ENCODE measurements around the gene LRRIQ3.
"Not testable (repeated sequence)": the region's sequence is repeated elsewhere in the genome, so short reads cannot be mapped to it uniquely, and the experiment has no call there.

Gene LRRIQ3, protein sequence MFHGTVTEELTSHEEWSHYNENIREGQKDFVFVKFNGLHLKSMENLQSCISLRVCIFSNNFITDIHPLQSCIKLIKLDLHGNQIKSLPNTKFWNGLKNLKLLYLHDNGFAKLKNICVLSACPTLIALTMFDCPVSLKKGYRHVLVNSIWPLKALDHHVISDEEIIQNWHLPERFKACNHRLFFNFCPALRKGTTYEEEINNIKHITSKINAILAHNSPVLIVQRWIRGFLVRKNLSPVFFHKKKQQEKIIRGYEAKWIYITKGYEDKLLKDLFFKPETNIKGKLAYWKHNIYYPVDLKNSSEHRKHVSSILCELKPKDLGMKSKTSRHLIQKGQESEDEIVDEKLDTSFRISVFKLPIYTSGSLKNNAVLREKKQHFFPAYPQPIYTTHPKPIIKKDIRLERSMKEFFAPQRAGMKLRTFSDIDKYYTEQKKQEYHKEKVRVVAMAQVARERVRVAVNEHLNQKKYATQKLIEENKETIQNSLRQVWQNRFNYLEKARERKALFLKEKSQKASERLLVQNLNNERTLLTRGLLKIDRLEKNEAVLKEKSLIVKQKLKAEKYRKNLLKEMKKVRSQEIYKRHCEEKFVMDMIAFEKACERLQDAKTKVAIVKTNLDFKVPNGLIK

DNA sequence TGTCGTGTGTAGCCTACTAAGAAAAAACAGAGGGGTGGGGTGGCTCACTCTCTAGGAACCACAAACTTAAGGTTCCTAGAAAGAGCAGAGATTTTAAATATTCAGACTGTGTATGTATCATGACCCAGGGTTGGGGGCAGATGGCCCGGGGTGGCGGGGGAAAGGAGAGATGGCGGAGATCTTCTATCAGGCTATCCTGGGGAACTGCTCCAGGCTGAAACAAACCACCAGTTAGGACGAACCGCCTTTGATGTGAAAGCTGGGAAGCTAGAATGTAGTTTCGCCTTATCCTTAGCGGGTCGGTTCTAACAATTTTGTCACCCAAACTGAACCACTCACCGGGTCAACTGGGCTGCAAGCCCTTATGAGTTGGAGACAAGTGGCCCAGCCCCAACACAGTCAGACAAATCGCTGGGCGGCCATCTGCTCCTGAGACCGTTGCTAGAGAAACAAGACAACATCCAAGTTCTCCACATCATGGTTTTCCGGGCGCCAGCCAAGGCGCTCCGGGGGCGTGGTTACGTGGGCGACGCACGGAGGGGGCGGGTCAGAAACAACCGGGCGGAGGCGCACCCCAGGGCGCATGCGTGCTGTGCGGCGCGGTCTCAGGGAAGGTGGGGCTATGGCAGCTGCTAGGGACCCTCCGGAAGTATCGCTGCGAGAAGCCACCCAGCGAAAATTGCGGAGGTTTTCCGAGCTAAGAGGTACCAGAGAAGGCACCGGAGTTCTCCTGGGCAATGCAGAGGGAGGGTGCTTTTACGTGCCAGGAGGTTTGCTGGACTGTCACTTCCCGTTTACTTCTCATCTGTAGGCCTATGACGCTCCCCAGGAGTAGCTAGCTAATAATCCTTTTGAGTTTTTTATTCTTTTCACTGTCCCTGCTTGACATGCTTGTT is at the start of gene LRRIQ3, which contains the start of gene FPGT:
Gene LRRIQ3 (minus strand): TSS at position 520 of the 896 bp plus-strand sequence. CDS start 14,492 bp downstream, outside the sequence.
Gene FPGT (plus strand): TSS at position 586 of the 896 bp plus-strand sequence. CDS start 37 bp downstream, at position 623.
- DNase-seq: peak; percentile 96

- no peak for DNase-seq
Measured at GRCh38 chr1:74246315-74246714, 48.3 kb upstream of the LRRIQ3 start.

DNA sequence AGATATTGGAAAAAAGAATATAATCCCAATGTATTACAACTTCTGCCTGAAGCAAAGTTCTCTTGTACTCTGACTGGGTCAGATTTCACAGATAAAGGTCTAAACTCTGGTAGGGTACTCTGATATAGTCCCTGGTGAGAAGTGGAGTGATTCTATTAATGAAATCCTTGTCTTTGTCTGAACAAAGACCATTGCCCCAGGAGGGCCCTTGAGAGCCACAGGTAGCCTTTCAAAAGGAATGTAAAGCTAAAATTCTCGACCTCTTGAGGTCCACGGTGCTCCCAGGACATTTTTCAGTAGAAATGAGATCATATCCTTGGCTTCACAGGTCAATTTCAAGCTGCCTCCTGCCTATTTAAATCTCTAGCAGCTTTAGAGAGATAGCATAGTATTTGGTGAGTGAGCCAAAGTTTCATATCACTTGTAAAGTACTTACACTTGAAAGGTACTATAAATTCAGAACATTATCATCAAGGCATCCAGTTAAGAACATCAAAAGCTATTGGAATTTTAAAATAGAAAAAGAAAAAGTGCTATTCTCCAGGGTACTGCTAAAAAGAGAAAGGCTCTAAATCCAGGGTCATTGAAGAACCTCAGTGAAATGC is 47.3 kb upstream of the LRRIQ3 start:
- DNase-seq: no peak

DNA sequence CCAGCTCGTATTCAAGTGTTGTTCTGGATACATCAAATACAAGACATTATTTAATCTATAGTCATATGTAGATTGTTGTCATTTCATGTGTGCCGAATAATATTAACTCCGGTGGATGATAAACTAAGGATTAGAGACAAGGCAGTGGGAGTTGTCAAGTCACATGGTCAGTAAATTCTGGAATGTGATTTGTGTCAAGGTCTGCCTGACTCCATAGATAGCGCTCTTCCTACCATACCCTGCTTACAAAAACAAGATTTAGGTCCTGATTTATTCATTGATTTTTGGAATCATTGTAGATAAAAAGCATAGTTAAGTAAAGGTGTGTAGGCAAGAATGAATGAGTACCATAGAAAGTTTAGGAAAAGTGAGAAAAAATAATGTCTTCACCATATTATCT is 39.8 kb upstream of the LRRIQ3 start:
- no peak for DNase-seq

DNA sequence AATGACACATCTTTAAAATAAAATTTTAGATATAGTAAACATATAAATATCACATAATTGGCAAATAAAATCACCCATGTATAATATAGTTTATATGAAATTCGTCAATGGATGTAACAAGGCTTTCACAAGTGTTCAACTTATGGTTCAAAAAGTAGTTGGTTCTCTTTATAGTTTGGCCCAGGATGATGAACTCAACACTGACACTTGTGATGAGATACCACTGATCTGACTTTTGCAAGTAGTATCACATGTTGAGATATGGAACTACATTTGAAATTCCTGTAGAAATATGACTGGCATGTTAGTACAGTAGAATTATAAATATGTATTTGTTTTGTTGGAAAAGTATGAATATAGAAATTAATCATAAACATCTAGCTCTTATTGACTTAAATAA is 39.1 kb upstream of the LRRIQ3 start:
- DNase-seq: no peak

DNA sequence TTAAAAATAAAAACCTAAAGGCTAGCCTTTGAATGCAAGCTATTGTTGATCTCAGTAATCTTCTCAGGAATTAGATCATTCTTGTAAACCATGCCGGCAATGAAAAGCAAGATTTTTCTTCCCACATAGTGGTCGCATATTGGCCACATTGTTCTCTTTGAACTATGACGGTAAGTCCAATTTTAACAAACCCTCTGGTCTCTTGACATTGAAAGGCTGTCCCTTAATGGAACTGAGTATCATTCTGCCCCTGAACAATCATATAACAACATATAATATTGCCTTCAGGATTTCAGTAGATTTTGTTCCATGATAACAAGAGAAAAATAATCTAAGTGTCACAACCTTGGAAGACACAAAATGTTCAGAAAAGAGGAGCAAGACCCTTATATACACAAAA is 38.5 kb upstream of the LRRIQ3 start:
- no peak for DNase-seq

GRCh38 chr1:74235153-74235552 is 37.2 kb upstream of the LRRIQ3 start, which contains the start of gene TNNI3K:
Gene TNNI3K, plus strand, starts transcription at chr1:74235387. Its CDS starts 65 bp downstream, at chr1:74235452.
- no peak for DNase-seq

DNA sequence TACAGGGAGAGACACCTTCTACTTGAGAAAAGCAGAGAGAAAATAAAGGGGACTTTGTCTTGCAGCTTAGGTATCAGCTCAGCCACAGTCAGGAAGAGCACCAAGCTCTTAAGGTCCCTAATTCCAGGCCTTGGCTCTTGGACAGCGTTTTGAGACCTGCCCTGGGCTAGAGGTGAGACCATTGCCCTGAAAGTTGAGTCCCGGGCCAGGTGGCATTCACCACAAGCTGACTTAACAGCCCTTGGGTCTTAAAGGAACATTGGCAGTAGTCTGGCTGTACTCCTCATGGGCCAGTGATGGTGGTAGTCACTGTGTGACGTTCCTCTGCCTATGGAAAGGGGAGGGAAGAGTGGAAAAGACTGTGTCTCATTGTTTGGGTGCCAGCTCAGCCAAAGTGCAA is 25.5 kb upstream of the LRRIQ3 start:
- DNase-seq: no peak

DNA sequence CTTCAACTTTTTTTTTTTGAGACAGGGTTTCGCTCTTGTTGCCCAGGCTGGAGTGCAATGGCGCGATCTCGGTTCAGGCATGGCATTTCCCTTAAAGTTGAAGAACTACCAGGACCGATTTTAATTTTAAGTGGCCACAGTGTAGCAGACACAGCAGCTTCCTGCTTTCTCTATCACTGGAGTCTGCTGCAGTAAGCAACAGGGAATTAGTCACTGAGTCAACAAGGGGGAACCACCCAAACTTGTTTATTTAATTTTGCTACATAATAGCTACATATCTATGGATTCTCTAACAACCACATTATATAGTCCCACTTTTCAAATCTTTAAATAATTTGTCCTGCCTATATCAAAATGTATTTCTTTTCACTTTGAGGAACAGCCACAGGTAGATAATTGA is 24.7 kb upstream of the LRRIQ3 start:
- no peak for DNase-seq

DNA sequence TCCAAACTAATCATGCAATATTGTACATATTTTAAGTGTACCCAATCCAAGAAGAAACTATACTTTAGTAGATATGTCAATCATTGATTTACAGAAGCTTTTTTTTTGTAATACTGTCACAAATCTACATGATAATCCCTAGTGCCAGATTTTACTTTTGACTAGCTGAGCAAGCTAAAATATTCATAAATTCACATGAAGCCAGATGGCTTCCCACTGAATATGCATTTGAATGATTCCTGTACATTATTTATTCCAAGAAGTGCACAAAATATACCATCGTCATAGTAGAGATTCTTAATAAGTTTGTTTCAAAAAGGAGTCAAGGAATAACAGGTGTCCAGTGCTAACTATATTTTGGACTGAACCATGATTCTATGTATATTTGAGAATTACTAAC is 17.3 kb upstream of the LRRIQ3 start:
- DNase-seq: no peak

DNA sequence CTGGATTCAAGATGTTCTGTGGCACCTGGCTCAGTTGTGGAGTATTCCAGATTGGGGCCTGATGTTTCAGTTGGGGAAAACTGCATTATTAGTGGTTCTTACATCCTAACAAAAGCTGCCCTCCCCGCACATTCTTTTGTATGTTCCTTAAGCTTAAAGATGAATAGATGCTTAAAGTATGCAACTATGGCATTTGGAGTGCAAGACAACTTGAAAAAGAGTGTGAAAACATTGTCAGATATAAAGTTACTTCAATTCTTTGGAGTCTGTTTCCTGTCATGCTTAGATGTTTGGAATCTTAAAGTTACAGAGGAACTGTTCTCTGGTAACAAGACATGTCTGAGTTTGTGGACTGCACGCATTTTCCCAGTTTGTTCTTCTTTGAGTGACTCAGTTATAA is 7.3 kb upstream of the LRRIQ3 start:
- DNase-seq: no peak

GRCh38 chr1:74199504-74199903 is 1.5 kb upstream of the LRRIQ3 start:
- DNase-seq: no peak

- no peak for DNase-seq
Measured at GRCh38 chr1:74197255-74197654, 721 bp downstream of the LRRIQ3 start.

DNA sequence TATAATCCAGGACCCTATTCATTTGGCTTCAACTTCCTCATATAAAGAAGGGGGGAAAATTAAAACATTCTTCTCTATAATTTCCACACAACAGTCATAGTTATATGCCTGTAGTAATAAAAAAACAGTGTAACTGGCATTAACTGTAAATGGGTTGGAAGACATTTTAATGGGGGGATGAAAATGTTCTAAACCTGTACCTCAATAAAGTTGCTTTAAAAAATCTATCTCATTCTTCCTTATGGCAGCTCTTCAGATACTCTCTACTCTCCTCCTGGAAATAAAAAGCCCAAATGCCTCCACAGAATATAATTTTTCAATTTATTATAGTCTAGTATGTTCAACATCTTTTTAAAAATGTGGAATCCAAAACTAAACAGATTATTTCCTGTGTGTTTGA is 2.6 kb downstream of the LRRIQ3 start:
- DNase-seq: no peak

- no peak for DNase-seq
Measured at GRCh38 chr1:74193908-74194307, 4.1 kb downstream of the LRRIQ3 start.

- DNase-seq: no peak
Measured at GRCh38 chr1:74180490-74180889, 17.5 kb downstream of the LRRIQ3 start.

GRCh38 chr1:74174423-74174822 is 23.6 kb downstream of the LRRIQ3 start:
- not testable (repeated sequence) for DNase-seq

- DNase-seq: no peak
Measured at GRCh38 chr1:74162333-74162732, 35.6 kb downstream of the LRRIQ3 start.

- DNase-seq: no peak
Measured at GRCh38 chr1:74161497-74161896, 36.5 kb downstream of the LRRIQ3 start.

DNA sequence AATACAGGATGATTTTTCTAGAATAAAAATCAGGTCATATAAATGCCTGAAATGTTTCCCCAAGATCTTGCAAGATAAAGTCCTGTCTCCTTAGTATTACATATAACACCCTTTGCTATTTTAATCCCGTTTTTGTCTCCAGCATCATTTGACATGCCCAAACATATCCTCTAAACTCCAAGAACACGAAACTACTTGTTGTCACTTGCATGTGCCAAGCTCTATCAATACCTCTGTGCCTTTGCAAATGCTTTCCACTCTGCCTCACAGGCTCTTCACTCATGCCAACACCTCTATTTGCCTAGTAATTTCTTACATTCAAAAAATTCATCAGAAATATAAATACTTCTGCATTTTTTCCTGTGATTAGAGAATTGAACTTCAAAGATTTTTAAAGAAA is 37.9 kb downstream of the LRRIQ3 start:
- no peak for DNase-seq

DNA sequence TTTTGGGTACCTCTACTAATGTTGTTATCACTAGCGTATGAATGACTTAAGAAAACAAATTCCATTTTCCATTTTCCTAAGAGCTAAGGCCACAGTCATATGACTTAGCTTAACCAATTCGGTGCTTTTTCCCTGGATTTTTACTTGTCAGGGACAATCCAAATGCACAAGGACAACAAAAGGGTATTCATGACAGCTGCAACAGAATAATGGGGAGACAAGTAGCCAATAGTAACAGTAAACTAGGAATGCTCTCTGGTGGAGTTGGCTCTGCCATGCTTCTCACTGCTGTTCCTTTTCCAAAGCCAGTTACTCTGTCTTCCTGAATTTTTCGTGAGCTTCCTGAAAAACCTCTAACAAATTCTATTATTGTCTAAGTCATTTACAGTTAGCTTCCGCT is 52.9 kb downstream of the LRRIQ3 start:
- DNase-seq: no peak

DNA sequence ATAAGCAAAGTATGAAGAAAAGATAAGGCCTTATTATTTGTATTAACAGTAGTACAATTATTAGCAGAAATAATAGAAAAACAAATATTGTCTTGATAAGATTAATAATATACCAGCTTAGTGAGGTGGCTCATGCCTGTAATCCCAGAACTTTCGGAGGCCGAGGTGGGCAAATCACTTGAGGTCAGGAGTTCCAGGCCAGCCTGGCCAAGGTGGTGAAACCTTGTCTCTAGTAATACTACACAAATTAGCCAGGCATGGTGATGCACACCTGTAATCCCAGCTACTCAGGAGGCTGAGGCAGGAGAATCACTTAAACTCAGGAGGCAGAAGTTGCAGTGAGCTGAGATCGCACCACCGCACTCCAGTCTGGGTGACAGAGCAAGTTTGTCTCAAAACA is 80.6 kb downstream of the LRRIQ3 start:
- not testable (repeated sequence) for DNase-seq

DNA sequence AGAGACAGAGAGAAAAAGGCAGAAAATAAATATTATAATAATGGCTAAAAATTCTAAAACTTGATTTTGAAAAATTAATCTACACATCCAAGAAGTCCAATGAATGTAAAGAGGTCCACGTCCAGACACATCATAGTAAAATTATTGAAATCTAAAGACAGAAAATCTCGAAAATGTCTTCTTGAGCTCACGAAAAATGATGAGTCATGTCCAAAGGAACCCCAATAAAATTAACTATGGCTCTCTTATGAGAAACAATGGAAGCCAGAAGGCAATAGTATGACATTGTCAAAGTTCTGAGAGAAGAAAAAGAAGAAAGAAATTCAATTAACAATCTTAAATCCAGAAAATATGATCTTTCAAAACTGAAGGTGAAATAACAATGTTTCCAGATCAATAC is 84.6 kb downstream of the LRRIQ3 start:
- DNase-seq: no peak

Measured in CD4-positive, alpha-beta T cell treated with Interleukin-21 for 1 hour (primary cell).